Endothelial cell of umbilical vein (primary cell): Measurements from ENCODE around the gene FBLN2.

Experiments used
- EZH2 ChIP-seq: IDR thresholded peaks from 2 replicates; pipeline ENCODE4 v1.6.1; 2012; ENCODE audit warnings: borderline replicate concordance, low read depth, mild to moderate bottlenecking, moderate library complexity, low read length, inconsistent platforms; ENCODE audit not compliant: severe bottlenecking
- MYC ChIP-seq: IDR thresholded peaks from one replicate; pipeline ENCODE4 v1.6.1; 2011; ENCODE audit warnings: mild to moderate bottlenecking, low read depth, low read length
- POLR2A ChIP-seq: IDR thresholded peaks from 2 replicates; pipeline ENCODE4 v1.6.1; 2012; ENCODE audit warnings: low read depth, mild to moderate bottlenecking, control low read depth, low read length
- POLR2AphosphoS5 ChIP-seq: IDR thresholded peaks from 2 replicates; pipeline ENCODE4 v1.6.1; 2012; ENCODE audit warnings: low read depth, mild to moderate bottlenecking, control low read depth, low read length, moderate library complexity; ENCODE audit not compliant: insufficient read depth
- TF ChIP-seq, protein P1 (sequence below), 2 donors: IDR thresholded peaks; 1 replicate in 1 of 2; 2 replicates in 1 of 2; pipeline ENCODE4 v1.5.1; 2011; ENCODE audit warnings: low read length in 2 of 2, mild to moderate bottlenecking in 2 of 2, moderate library complexity in 2 of 2, control low read depth in 1 of 2, inconsistent platforms in 1 of 2, low read depth in 1 of 2; ENCODE audit not compliant: insufficient read depth in 1 of 2; ENCODE audit errors: extremely low read depth in 1 of 2
- TF ChIP-seq, protein P2 (sequence below): IDR thresholded peaks from 2 replicates; pipeline ENCODE4 v1.6.1; 2011; ENCODE audit not compliant: insufficient read depth, insufficient read length

DNA sequence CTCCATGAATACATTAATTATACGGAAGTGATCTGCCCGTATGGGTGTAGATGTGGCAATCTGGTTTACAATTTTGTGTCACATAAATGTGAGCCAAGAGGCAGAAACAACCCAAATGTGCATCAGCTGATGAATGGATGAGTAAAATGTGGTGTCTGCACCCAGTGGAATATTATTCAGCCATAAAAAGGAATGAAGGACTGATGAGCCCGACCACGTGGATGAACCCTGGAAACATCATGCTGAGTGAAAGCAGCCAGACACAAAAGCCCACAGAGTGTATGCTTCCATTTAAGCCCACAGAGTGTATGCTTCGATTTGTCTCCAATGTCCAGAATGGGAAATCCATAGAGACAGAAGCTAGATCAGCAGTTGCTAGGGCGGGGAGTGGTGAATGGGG is 27.6 kb upstream of the FBLN2 start:
- TF ChIP-seq POLR2A, result no peak
- TF ChIP-seq, protein P1, sequence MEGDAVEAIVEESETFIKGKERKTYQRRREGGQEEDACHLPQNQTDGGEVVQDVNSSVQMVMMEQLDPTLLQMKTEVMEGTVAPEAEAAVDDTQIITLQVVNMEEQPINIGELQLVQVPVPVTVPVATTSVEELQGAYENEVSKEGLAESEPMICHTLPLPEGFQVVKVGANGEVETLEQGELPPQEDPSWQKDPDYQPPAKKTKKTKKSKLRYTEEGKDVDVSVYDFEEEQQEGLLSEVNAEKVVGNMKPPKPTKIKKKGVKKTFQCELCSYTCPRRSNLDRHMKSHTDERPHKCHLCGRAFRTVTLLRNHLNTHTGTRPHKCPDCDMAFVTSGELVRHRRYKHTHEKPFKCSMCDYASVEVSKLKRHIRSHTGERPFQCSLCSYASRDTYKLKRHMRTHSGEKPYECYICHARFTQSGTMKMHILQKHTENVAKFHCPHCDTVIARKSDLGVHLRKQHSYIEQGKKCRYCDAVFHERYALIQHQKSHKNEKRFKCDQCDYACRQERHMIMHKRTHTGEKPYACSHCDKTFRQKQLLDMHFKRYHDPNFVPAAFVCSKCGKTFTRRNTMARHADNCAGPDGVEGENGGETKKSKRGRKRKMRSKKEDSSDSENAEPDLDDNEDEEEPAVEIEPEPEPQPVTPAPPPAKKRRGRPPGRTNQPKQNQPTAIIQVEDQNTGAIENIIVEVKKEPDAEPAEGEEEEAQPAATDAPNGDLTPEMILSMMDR (IDR thresholded peaks at IDR 0.05; ENCODE audit: extremely low read depth in 1 of 2, insufficient read depth in 1 of 2, low read depth in 1 of 2, low read length in 2 of 2), result no peak
- no peak for TF ChIP-seq POLR2AphosphoS5
- TF ChIP-seq, protein P2, sequence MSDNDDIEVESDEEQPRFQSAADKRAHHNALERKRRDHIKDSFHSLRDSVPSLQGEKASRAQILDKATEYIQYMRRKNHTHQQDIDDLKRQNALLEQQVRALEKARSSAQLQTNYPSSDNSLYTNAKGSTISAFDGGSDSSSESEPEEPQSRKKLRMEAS, result no peak
- no peak for TF ChIP-seq MYC
- TF ChIP-seq EZH2, result no peak
